SK-N-SH treated with all-trans-retinoic acid at 6 μM for 48 hours (cell line): ENCODE results near the gene PRRG1.
"Not testable (repeated sequence)": the region's sequence is repeated elsewhere in the genome, so short reads cannot be mapped to it uniquely, and the experiment has no call there.

Experiments
- ATAC-seq: fragments of 200-7000 bp; cut with Tn5 transposase; 3 replicates; pipeline ENCODE4 v1.9.1; 2020; ENCODE audit warnings: mild to moderate bottlenecking, moderate library complexity
- ARNTL ChIP-seq: fragments of 450-650 bp; formaldehyde crosslinking; IDR thresholded peaks from 2 replicates; pipeline ENCODE4 v1.5.0; 2020; ENCODE audit warnings: low read depth, mild to moderate bottlenecking, moderate library complexity, borderline replicate concordance
- BACH2 ChIP-seq: fragments of 250-450 bp; sonication (Bioruptor Pico); IDR thresholded peaks from 2 replicates; pipeline ENCODE4 v1.9.0; 2021; ENCODE audit warnings: mild to moderate bottlenecking, borderline replicate concordance
- CSDC2 ChIP-seq: fragments of 250-450 bp; sonication (Bioruptor Pico); IDR thresholded peaks from 2 replicates; pipeline ENCODE4 v1.5.0; 2020; ENCODE audit warnings: mild to moderate bottlenecking, moderate library complexity
- ESRRG ChIP-seq: fragments of 250-450 bp; sonication (Bioruptor Pico); IDR thresholded peaks from 2 replicates; pipeline ENCODE4 v1.6.1; 2021; ENCODE audit warnings: mild to moderate bottlenecking
- GLIS3 ChIP-seq: fragments of 250-450 bp; sonication (Bioruptor Pico); IDR thresholded peaks from 2 replicates; pipeline ENCODE4 v1.5.0; 2020; ENCODE audit warnings: mild to moderate bottlenecking, moderate library complexity
- ISL1 ChIP-seq: fragments of 250-450 bp; sonication (Bioruptor Pico); IDR thresholded peaks from 2 replicates; pipeline ENCODE4 v2.1.2; 2022; ENCODE audit warnings: mild to moderate bottlenecking, moderate library complexity
- OSR1 ChIP-seq: fragments of 250-450 bp; sonication (Bioruptor Pico); IDR thresholded peaks from 2 replicates; pipeline ENCODE4 v1.8.0; 2022; ENCODE audit warnings: moderate library complexity, mild to moderate bottlenecking, inconsistent platforms
- RARB ChIP-seq: fragments of 250-450 bp; sonication (Bioruptor Pico); IDR thresholded peaks from 2 replicates; pipeline ENCODE4 v1.8.0; 2021; ENCODE audit warnings: mild to moderate bottlenecking, moderate library complexity
- SNAI2 ChIP-seq: fragments of 250-450 bp; sonication (Bioruptor Pico); IDR thresholded peaks from 2 replicates; pipeline ENCODE4 v1.5.0; 2020; ENCODE audit warnings: mild to moderate bottlenecking, moderate library complexity
- TCF4 ChIP-seq: fragments of 250-450 bp; sonication (Bioruptor Pico); IDR thresholded peaks from 2 replicates; pipeline ENCODE4 v1.8.0; 2021; ENCODE audit warnings: mild to moderate bottlenecking, moderate library complexity, borderline replicate concordance
- TOX ChIP-seq: fragments of 250-450 bp; sonication (Bioruptor Pico); IDR thresholded peaks from 2 replicates; pipeline ENCODE4 v1.8.0; 2021; ENCODE audit warnings: mild to moderate bottlenecking, moderate library complexity, borderline replicate concordance
- ZC3H10 ChIP-seq: fragments of 250-450 bp; sonication (Bioruptor Pico); IDR thresholded peaks from 2 replicates; pipeline ENCODE4 v1.5.1; 2021; ENCODE audit warnings: mild to moderate bottlenecking, moderate library complexity
- ZFP3 ChIP-seq: fragments of 250-450 bp; sonication (Bioruptor Pico); IDR thresholded peaks from 2 replicates; pipeline ENCODE4 v1.5.0; 2020; ENCODE audit warnings: mild to moderate bottlenecking, moderate library complexity
- ZFP30 ChIP-seq: fragments of 450-650 bp; formaldehyde crosslinking; IDR thresholded peaks from 2 replicates; pipeline ENCODE4 v1.5.0; 2022; ENCODE audit warnings: mild to moderate bottlenecking, moderate library complexity
- ZNF565 ChIP-seq: fragments of 450-650 bp; formaldehyde crosslinking; conservative IDR thresholded peaks from 2 replicates; pipeline ENCODE4 v1.5.0; 2020; ENCODE audit warnings: low read depth, mild to moderate bottlenecking, moderate library complexity
- ZNF70 ChIP-seq: fragments of 450-650 bp; formaldehyde crosslinking; IDR thresholded peaks from 2 replicates; pipeline ENCODE4 v1.5.0; 2020; ENCODE audit warnings: mild to moderate bottlenecking, moderate library complexity
- ZNF8 ChIP-seq: fragments of 450-650 bp; formaldehyde crosslinking; IDR thresholded peaks from 2 replicates; pipeline ENCODE4 v1.5.0; 2020; ENCODE audit warnings: mild to moderate bottlenecking, moderate library complexity
- TF ChIP-seq, protein P1 (sequence below): fragments of 250-450 bp; sonication (Bioruptor Pico); IDR thresholded peaks from 2 replicates; pipeline ENCODE4 v1.5.1; 2020; ENCODE audit warnings: low read depth, mild to moderate bottlenecking, moderate library complexity
- TF ChIP-seq, protein P2 (sequence below): fragments of 250-450 bp; sonication (Bioruptor Pico); IDR thresholded peaks from 2 replicates; pipeline ENCODE4 v1.8.0; 2020; ENCODE audit warnings: mild to moderate bottlenecking, moderate library complexity, borderline replicate concordance
- TF ChIP-seq, protein P3 (sequence below): fragments of 250-450 bp; sonication (Bioruptor Pico); IDR thresholded peaks from 2 replicates; pipeline ENCODE4 v1.8.0; 2021; ENCODE audit warnings: low read depth, mild to moderate bottlenecking, moderate library complexity, borderline replicate concordance
- TF ChIP-seq, protein P4 (sequence below): fragments of 250-450 bp; sonication (Bioruptor Pico); IDR thresholded peaks from 2 replicates; pipeline ENCODE4 v1.5.1; 2021; ENCODE audit warnings: mild to moderate bottlenecking, moderate library complexity
- TF ChIP-seq, protein P5 (sequence below): fragments of 250-450 bp; sonication (Bioruptor Pico); IDR thresholded peaks from 2 replicates; pipeline ENCODE4 v1.5.0; 2020; ENCODE audit warnings: mild to moderate bottlenecking, moderate library complexity

The PRRG1 gene

DNA sequence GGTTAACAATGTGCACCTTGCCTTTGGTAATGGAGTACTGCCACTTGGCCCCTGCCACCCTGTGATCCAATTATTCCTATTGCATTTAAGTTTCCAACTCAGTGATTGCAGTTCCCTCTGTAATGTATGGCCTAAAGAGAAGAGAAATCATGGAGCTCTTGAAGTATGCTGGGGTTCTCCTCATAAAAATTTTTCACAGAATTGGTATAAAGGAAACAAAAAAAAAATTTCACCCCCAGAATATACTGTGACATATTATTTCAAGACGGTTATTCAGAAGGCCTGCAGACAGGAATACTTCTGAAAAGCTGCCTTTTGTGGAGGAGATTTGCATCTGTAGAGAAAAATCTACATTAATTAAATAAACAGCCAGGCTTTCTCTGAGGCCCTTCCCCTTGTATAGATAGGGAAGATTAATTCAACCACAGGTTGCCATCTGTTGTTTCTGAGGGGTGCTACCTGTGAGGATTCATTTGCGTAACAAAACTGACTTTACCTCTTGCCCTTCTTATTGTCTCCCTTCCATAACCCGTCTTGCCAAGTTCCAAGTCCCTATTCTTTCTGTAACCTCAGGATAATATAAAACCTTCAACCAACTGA, 127.5 kb downstream of the PRRG1 start:
- TF ChIP-seq ZNF70 (CRISPR knock-in tag): no peak
- TF ChIP-seq ESRRG: no peak
- no peak for TF ChIP-seq CSDC2 (CRISPR knock-in tag)
- TF ChIP-seq ISL1 (CRISPR knock-in tag): no peak
- TF ChIP-seq, protein P1, sequence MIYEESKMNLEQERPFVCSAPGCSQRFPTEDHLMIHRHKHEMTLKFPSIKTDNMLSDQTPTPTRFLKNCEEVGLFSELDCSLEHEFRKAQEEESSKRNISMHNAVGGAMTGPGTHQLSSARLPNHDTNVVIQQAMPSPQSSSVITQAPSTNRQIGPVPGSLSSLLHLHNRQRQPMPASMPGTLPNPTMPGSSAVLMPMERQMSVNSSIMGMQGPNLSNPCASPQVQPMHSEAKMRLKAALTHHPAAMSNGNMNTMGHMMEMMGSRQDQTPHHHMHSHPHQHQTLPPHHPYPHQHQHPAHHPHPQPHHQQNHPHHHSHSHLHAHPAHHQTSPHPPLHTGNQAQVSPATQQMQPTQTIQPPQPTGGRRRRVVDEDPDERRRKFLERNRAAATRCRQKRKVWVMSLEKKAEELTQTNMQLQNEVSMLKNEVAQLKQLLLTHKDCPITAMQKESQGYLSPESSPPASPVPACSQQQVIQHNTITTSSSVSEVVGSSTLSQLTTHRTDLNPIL: no peak
- TF ChIP-seq GLIS3 (CRISPR knock-in tag): no peak
- no peak for TF ChIP-seq ZFP30 (CRISPR knock-in tag)
- TF ChIP-seq, protein P2, sequence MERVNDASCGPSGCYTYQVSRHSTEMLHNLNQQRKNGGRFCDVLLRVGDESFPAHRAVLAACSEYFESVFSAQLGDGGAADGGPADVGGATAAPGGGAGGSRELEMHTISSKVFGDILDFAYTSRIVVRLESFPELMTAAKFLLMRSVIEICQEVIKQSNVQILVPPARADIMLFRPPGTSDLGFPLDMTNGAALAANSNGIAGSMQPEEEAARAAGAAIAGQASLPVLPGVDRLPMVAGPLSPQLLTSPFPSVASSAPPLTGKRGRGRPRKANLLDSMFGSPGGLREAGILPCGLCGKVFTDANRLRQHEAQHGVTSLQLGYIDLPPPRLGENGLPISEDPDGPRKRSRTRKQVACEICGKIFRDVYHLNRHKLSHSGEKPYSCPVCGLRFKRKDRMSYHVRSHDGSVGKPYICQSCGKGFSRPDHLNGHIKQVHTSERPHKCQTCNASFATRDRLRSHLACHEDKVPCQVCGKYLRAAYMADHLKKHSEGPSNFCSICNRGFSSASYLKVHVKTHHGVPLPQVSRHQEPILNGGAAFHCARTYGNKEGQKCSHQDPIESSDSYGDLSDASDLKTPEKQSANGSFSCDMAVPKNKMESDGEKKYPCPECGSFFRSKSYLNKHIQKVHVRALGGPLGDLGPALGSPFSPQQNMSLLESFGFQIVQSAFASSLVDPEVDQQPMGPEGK (CRISPR knock-in tag): no peak
- no peak for TF ChIP-seq TOX (CRISPR knock-in tag)
- TF ChIP-seq TCF4 (CRISPR knock-in tag): no peak
- no peak for TF ChIP-seq RARB
- TF ChIP-seq, protein P3, sequence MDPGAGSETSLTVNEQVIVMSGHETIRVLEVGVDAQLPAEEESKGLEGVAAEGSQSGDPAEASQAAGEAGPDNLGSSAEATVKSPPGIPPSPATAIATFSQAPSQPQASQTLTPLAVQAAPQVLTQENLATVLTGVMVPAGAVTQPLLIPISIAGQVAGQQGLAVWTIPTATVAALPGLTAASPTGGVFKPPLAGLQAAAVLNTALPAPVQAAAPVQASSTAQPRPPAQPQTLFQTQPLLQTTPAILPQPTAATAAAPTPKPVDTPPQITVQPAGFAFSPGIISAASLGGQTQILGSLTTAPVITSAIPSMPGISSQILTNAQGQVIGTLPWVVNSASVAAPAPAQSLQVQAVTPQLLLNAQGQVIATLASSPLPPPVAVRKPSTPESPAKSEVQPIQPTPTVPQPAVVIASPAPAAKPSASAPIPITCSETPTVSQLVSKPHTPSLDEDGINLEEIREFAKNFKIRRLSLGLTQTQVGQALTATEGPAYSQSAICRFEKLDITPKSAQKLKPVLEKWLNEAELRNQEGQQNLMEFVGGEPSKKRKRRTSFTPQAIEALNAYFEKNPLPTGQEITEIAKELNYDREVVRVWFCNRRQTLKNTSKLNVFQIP: no peak
- TF ChIP-seq ZFP3: no peak
- ATAC-seq: no peak

DNA sequence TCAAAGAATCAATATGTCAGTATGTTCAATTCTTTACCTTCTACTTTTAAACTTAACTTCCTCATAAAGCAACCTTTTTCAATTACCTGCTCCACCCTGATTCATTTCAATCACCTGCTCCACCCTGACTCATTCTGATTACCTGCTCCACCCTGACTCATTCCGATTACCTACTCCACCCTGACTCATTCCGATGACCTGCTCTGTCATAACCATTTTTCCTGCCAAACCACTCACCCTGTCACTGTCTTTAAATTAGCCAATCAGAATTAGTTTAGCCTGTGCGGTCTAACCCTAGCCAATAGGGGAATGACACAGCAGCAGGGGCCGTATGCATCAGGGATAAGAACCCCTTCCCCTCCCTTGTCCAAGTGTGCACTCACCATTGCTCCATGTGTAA, 135.2 kb downstream of the PRRG1 start:
- not testable (repeated sequence) for ATAC-seq

DNA sequence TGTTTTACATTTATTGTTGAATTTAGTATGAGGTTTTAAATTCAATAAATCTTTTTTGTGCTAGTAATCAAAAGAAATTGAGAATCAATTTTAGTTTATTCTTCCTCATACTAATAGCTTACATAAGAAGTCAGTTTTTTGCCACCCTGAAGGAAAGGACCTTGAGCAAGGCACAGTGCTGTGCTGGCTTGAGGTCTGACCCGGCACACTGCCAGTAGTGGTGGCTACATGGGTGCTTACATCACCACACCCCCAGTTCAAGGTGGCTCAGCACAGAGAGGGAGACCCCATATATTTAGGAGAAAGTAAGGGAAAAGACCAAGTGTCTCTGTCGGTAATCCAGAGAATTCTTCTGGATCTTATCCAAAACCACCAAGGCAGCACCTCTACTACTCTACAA, 136.3 kb downstream of the PRRG1 start:
- TF ChIP-seq ZNF70 (CRISPR knock-in tag) (no peak), BACH2 (no peak), CSDC2 (CRISPR knock-in tag) (no peak), TOX (CRISPR knock-in tag) (no peak), ZFP3 (no peak), RARB (no peak), ZC3H10 (no peak), GLIS3 (CRISPR knock-in tag) (no peak), ZFP30 (CRISPR knock-in tag) (no peak), ZNF8 (no peak), SNAI2 (no peak), OSR1 (CRISPR knock-in tag) (no peak), ZNF565 (no peak), ISL1 (CRISPR knock-in tag) (no peak), ARNTL (CRISPR knock-in tag) (no peak)
- TF ChIP-seq, protein P4, sequence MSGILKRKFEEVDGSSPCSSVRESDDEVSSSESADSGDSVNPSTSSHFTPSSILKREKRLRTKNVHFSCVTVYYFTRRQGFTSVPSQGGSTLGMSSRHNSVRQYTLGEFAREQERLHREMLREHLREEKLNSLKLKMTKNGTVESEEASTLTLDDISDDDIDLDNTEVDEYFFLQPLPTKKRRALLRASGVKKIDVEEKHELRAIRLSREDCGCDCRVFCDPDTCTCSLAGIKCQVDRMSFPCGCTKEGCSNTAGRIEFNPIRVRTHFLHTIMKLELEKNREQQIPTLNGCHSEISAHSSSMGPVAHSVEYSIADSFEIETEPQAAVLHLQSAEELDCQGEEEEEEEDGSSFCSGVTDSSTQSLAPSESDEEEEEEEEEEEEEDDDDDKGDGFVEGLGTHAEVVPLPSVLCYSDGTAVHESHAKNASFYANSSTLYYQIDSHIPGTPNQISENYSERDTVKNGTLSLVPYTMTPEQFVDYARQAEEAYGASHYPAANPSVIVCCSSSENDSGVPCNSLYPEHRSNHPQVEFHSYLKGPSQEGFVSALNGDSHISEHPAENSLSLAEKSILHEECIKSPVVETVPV (CRISPR knock-in tag): no peak
- TF ChIP-seq, protein P2 (CRISPR knock-in tag): no peak
- TF ChIP-seq, protein P1: no peak
- TF ChIP-seq, protein P5, sequence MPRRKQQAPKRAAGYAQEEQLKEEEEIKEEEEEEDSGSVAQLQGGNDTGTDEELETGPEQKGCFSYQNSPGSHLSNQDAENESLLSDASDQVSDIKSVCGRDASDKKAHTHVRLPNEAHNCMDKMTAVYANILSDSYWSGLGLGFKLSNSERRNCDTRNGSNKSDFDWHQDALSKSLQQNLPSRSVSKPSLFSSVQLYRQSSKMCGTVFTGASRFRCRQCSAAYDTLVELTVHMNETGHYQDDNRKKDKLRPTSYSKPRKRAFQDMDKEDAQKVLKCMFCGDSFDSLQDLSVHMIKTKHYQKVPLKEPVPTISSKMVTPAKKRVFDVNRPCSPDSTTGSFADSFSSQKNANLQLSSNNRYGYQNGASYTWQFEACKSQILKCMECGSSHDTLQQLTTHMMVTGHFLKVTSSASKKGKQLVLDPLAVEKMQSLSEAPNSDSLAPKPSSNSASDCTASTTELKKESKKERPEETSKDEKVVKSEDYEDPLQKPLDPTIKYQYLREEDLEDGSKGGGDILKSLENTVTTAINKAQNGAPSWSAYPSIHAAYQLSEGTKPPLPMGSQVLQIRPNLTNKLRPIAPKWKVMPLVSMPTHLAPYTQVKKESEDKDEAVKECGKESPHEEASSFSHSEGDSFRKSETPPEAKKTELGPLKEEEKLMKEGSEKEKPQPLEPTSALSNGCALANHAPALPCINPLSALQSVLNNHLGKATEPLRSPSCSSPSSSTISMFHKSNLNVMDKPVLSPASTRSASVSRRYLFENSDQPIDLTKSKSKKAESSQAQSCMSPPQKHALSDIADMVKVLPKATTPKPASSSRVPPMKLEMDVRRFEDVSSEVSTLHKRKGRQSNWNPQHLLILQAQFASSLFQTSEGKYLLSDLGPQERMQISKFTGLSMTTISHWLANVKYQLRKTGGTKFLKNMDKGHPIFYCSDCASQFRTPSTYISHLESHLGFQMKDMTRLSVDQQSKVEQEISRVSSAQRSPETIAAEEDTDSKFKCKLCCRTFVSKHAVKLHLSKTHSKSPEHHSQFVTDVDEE (CRISPR knock-in tag): no peak

More for the DNA sequence above, 136.3 kb downstream of the PRRG1 start:
- no peak for ATAC-seq
